Stimulated activated CD4-positive, alpha-beta T cell treated with anti-CD3 and anti-CD28 coated beads, Interleukin-2, amount 100 ng/mL, for 24 hours (primary cell): ENCODE data around the gene OR2G3.

Experiments
- DNase-seq, 2 donors: peaks; one replicate each; pipeline ENCODE4 v3.0.0-alpha.2; 2020

OR2G3 gene

DNA sequence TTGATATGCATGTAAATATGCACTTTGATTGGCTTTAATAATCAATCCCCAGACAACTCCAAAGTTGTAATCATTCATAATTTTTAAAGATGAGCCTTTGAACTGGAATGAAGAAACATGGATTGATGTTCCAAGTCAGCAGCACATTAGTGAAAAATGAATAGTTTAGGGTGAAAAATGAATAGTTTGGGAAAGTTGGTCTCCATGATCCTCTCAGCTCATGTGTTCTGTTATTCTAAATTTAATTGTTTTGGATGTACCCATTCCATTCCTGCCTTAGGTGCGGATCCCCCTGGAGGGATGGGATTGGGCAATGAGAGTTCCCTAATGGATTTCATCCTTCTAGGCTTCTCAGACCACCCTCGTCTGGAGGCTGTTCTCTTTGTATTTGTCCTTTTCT is at the start of gene OR2G3:
Gene OR2G3, plus strand, starts transcription at position 301 of the 400 bp plus-strand sequence. Its CDS starts 0 bp downstream, at position 301.
- DNase-seq, result no peak

GRCh38 chr1:247557926-247558674 is 47.3 kb upstream of the OR2G3 start:
- DNase-seq, result no peak

DNA sequence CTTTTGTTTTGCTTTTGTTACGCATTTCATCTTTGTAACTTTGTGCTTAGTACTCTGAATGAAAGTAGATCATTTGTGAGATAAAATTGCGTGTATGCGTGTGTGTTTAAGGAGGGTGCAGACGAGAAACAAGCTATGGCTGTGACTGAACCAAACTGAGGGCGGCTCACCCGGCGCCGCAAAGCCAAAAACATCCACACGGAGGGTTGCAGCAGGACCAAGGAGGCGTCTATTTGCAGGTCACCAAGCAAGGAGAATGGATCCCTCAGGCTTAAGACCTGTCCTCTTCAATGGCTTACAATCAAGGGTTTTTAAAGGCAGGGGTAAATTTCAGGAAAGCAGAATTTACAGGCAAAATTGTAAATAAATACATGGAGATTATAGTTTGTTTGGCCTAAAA is 43.7 kb upstream of the OR2G3 start:
- DNase-seq, result no peak

- no peak for DNase-seq
Measured at GRCh38 chr1:247562198-247562597, 43.2 kb upstream of the OR2G3 start.

DNA sequence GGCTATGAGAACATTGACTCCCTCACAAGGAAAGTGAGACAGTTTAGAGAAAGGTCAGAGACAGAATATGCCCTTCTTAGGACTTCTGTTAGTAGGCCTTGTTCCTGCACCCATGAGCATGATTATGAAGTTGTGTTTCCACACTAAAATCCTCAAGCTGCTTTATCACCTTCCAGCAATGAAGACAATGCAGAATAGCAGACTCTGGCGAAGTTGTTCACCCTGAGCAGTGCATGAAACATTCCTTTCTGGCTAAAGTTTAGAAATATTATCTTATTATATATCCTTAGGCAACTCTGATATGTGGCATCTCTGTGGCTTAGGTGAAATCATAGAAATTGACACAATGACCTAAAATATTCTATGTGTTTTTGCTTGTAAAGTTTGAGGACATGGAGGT is 31.1 kb upstream of the OR2G3 start:
- no peak for DNase-seq

- DNase-seq, result no peak
Measured at GRCh38 chr1:247574664-247575063, 30.7 kb upstream of the OR2G3 start.

GRCh38 chr1:247576514-247576913 is 28.9 kb upstream of the OR2G3 start:
- DNase-seq, result no peak

DNA sequence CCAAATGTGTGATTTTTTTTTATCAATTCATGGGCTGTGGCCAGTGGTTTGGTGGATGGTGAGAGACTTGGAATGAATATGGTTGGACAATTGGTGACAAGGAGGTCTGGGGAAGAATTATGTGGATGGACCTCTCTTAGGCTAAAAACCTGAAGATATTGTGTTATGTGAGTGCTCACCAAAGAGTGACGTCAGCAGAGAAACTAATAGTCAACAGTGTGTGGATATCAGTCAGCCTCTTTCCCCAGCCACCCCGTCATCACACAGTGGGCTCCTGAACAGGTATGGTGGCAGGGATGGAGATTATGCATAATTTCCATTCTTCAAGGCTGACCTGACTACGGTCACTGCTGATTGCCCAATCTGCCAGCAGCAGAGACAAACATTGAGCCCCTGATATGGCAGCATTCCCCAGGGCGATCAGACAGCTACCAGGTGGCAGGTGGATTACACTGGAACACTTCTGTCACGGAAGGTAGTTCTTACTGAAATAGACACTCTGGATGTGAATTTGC is 26.4 kb upstream of the OR2G3 start:
- no peak for DNase-seq

DNA sequence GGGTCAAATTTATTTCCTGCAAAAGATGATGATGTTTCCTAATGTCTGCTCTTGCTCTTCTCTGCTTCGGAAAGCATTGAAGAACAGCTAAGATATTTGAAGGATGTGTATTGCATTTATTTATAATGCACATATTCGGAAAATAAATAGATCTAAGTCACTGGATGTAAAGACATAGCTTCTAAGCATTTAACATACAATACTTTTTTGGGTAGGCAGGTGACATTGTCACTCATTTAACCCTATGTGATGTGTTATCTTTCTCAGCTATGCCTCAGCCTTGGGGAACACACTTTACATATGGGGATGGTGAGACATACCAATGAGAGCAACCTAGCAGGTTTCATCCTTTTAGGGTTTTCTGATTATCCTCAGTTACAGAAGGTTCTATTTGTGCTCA is 17.3 kb upstream of the OR2G3 start, which contains the start of gene OR2G2:
Gene OR2G2, plus strand, starts transcription at position 301 of the 400 bp plus-strand sequence. Its CDS starts 0 bp downstream, at position 301.
- no peak for DNase-seq

DNA sequence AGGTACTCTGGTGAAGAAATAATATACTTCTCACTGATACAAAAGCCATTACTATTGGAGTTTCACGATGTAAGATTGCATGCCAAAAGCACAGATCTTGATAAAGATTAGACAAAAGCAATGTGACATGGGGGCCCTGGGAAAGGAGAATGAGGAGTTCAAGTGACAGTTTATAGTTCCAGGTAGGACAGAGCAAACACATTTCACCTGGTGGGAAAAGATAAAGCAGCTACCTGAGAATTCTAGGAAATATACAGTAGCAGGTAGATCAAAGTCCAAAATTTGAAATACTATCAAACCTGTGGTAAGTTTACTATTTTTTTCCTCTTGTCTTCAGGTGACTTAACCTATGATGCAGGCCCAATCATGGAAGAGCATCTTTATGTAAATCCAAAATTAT is 8.0 kb downstream of the OR2G3 start:
- DNase-seq, result no peak

GRCh38 chr1:247614625-247615024 is 9.2 kb downstream of the OR2G3 start:
- DNase-seq, result no peak

- no peak for DNase-seq
Measured at GRCh38 chr1:247627951-247628350, 22.6 kb downstream of the OR2G3 start.

DNA sequence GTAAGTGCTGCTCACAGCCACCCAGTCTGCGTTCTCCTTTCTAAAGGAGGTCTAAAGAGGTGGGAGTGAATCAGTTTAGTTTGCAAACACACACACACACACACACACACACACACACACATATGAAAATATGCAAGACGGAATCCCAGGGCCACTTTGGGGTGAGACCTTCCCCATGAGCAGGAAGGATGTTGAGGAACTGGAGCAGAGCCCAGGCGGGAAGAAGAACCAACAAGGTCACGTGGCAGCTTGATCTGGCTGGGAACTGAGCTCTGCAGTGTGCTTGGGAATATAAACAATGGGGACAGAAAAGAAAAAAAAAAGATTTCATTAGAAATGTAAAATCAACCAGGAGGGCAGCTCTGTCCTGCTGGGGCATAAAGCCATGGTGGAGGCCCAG is 32.6 kb downstream of the OR2G3 start:
- DNase-seq, result no peak

GRCh38 chr1:247638781-247639180 is 33.4 kb downstream of the OR2G3 start:
- no peak for DNase-seq

DNA sequence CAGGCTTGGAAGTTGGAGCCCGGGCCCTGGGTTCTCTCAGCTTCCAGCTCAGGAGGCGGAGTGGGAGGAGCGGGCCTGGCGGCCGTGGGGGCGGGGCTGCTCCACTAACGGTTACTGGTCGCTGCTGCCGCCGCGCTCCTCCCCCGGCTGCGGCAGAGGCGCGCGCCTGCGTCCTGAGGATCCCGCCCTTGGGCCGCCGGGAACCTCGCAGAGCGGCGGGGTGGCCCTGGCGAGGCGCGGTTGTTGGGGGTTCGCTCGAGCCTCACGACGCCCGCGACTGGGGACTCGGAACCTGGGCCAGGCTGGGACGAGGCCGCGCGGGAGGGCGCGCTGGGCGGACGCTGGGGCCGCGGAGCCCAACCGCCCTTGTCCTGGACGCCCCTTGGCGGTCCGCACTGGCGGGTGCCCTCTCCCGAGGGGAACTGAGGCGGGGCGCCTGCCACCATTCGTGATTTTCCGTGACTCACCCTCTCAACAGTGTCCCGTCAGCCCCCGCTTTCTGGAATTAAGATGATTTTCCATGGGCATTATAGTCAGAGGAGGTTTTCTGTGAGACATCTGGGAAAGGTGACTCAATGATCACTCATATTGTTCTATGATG is 34.1 kb downstream of the OR2G3 start:
- DNase-seq, result peak in 1 of 2 donors; percentile 64

DNA sequence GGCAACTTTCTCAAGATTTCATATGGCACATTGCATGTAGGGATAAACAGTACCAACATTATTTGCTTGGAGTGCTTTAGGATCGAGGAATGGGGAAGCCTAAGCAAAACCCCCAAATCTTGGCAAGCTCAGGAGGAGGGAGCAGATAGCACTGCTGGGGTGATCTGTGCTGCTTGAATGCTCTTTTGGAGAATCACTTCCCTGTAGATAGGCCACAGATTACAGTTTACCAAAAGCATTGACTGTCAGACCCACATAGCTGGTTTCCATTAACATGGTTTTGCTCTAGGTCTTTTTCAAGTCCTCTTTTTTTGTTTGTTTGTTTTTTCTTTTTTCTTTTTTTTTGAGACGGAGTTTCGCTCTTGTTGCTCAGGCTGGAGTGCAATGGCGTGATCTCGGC is 37.4 kb downstream of the OR2G3 start:
- DNase-seq, result no peak

GRCh38 chr1:247646867-247647266 is 41.5 kb downstream of the OR2G3 start:
- DNase-seq, result no peak

GRCh38 chr1:247647864-247648263 is 42.5 kb downstream of the OR2G3 start:
- no peak for DNase-seq

DNA sequence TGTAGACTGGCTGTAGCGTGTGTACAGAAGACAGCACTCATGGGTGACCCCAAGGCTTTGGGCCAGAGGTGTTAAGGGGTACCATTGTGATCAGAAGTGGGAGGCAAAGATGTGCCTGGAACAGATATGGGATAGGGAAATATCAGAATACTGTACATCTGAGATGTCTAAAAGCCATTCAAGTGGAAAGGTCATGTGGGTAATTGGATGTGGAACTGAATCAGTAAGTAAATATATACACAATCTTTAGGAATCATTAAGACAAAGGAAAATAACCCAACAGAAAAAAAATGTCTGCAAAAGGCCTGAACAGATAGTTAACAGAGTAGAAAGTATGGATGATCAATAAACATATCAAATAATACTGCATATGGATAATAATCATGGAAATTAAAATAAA is 47.7 kb downstream of the OR2G3 start:
- no peak for DNase-seq
